ENCODE measurements around the gene SDHAF1.
"Not testable (repeated sequence)": the region's sequence is repeated elsewhere in the genome, so short reads cannot be mapped to it uniquely, and the experiment has no call there.

The SDHAF1 gene

GRCh38 chr19:35978832-35979365 lies 16.1 kb upstream of the SDHAF1 start:
- no peak for TF ChIP-seq CTCF (IDR thresholded peaks at IDR 0.05; ENCODE audit: low read length)
- TF ChIP-seq EZH2 (IDR thresholded peaks at IDR 0.05; ENCODE audit: borderline replicate concordance, low read length) = no peak
- no peak overlapping the region for H2AFZ ChIP-seq (ENCODE audit: low read length)
- H3K27me3 ChIP-seq (ENCODE audit: insufficient read depth, low read length) = no peaks in the 10 kb centered on the region; the same call in 1 of the 2 replicates
- no peak overlapping the region for H3K9ac ChIP-seq (ENCODE audit: low read length)
- no peaks in the 10 kb centered on the region for H3K9me3 ChIP-seq (ENCODE audit: low read length)
- no peaks in the 10 kb centered on the region for H3K36me3 ChIP-seq (ENCODE audit: insufficient read depth, low read length)
- H3F3A ChIP-seq (ENCODE audit: insufficient read depth, low read length) = no peaks in the 10 kb centered on the region
- no peaks in the 10 kb centered on the region for H3K4me1 ChIP-seq (ENCODE audit: insufficient read depth, low read length, severe bottlenecking)
- no peaks in the 10 kb centered on the region for H4K20me1 ChIP-seq (ENCODE audit: insufficient read depth, low read length)
- H3K4me3 ChIP-seq (ENCODE audit: low read depth, low read length, poor library complexity, severe bottlenecking) = no peak overlapping the region
- no peaks in the 10 kb centered on the region for H3K9me2 ChIP-seq (ENCODE audit: low read depth, low read length)
- H3K4me2 ChIP-seq (ENCODE audit: low read length) = no peak overlapping the region
- H3K79me2 ChIP-seq (ENCODE audit: insufficient read depth, low read length) = no peaks in the 10 kb centered on the region
- no peak overlapping the region for H3K27ac ChIP-seq (ENCODE audit: low read depth, low read length, poor library complexity, severe bottlenecking)

- not testable (repeated sequence) for H3F3A ChIP-seq (ENCODE audit: insufficient read depth, low read length); H2AFZ ChIP-seq (ENCODE audit: low read length); H3K27me3 ChIP-seq (ENCODE audit: insufficient read depth, low read length)
Observed at GRCh38 chr19:35980997-35981396, 14.0 kb upstream of the SDHAF1 start.

GRCh38 chr19:35983177-35983576 lies 11.8 kb upstream of the SDHAF1 start:
- H3K4me3 ChIP-seq (ENCODE audit: low read depth, low read length, poor library complexity, severe bottlenecking) = no peak overlapping the region
- H3K4me2 ChIP-seq (ENCODE audit: low read length) = no peak overlapping the region
- H3F3A ChIP-seq (ENCODE audit: insufficient read depth, low read length) = no peaks in the 10 kb centered on the region
- no peaks in the 10 kb centered on the region for H4K20me1 ChIP-seq (ENCODE audit: insufficient read depth, low read length)
- H3K36me3 ChIP-seq (ENCODE audit: insufficient read depth, low read length) = no peaks in the 10 kb centered on the region
- no peaks in the 10 kb centered on the region for H3K9me3 ChIP-seq (ENCODE audit: low read length)
- H3K9ac ChIP-seq (ENCODE audit: low read length) = no peak overlapping the region
- H3K79me2 ChIP-seq (ENCODE audit: insufficient read depth, low read length) = no peaks in the 10 kb centered on the region
- H2AFZ ChIP-seq (ENCODE audit: low read length) = no peak overlapping the region
- H3K4me1 ChIP-seq (ENCODE audit: insufficient read depth, low read length, severe bottlenecking) = no peaks in the 10 kb centered on the region
- TF ChIP-seq CTCF (IDR thresholded peaks at IDR 0.05; ENCODE audit: low read length) (no peak), EZH2 (IDR thresholded peaks at IDR 0.05; ENCODE audit: borderline replicate concordance, low read length) (no peak)
- H3K27me3 ChIP-seq (ENCODE audit: insufficient read depth, low read length) = peaks cover 5% of the 10 kb centered on the region; the same call in 1 of the 2 replicates
- no peaks in the 10 kb centered on the region for H3K9me2 ChIP-seq (ENCODE audit: low read depth, low read length)
- no peak overlapping the region for H3K27ac ChIP-seq (ENCODE audit: low read depth, low read length, poor library complexity, severe bottlenecking)

More at GRCh38 chr19:35980997-35981396, 14.0 kb upstream of the SDHAF1 start:
- H3K9ac ChIP-seq (ENCODE audit: low read length); H3K4me3 ChIP-seq (ENCODE audit: low read depth, low read length, poor library complexity, severe bottlenecking); H3K4me2 ChIP-seq (ENCODE audit: low read length); H4K20me1 ChIP-seq (ENCODE audit: insufficient read depth, low read length); H3K36me3 ChIP-seq (ENCODE audit: insufficient read depth, low read length); H3K9me2 ChIP-seq (ENCODE audit: low read depth, low read length); H3K9me3 ChIP-seq (ENCODE audit: low read length); H3K4me1 ChIP-seq (ENCODE audit: insufficient read depth, low read length, severe bottlenecking); H3K27ac ChIP-seq (ENCODE audit: low read depth, low read length, poor library complexity, severe bottlenecking); H3K79me2 ChIP-seq (ENCODE audit: insufficient read depth, low read length): not testable (repeated sequence)

GRCh38 chr19:35986111-35986510 lies 8.9 kb upstream of the SDHAF1 start:
- H3K4me2 ChIP-seq (ENCODE audit: low read length) = no peak overlapping the region
- H3K36me3 ChIP-seq (ENCODE audit: insufficient read depth, low read length) = no peaks in the 10 kb centered on the region
- H3K9me2 ChIP-seq (ENCODE audit: low read depth, low read length) = no peaks in the 10 kb centered on the region
- H3K9me3 ChIP-seq (ENCODE audit: low read length) = no peaks in the 10 kb centered on the region
- H3K27me3 ChIP-seq (ENCODE audit: insufficient read depth, low read length) = peaks cover 5% of the 10 kb centered on the region; the same call in 1 of the 2 replicates
- H3K27ac ChIP-seq (ENCODE audit: low read depth, low read length, poor library complexity, severe bottlenecking) = no peak overlapping the region
- H3K9ac ChIP-seq (ENCODE audit: low read length) = no peak overlapping the region
- no peaks in the 10 kb centered on the region for H3F3A ChIP-seq (ENCODE audit: insufficient read depth, low read length)
- TF ChIP-seq CTCF (IDR thresholded peaks at IDR 0.05; ENCODE audit: low read length) = no peak
- no peak for TF ChIP-seq EZH2 (IDR thresholded peaks at IDR 0.05; ENCODE audit: borderline replicate concordance, low read length)
- no peak overlapping the region for H3K4me3 ChIP-seq (ENCODE audit: low read depth, low read length, poor library complexity, severe bottlenecking)
- H4K20me1 ChIP-seq (ENCODE audit: insufficient read depth, low read length) = no peaks in the 10 kb centered on the region
- H3K4me1 ChIP-seq (ENCODE audit: insufficient read depth, low read length, severe bottlenecking) = no peaks in the 10 kb centered on the region
- no peak overlapping the region for H2AFZ ChIP-seq (ENCODE audit: low read length)
- H3K79me2 ChIP-seq (ENCODE audit: insufficient read depth, low read length) = no peaks in the 10 kb centered on the region
